Measurements from ENCODE around the gene OTOGL.

OTOGL gene

DNA sequence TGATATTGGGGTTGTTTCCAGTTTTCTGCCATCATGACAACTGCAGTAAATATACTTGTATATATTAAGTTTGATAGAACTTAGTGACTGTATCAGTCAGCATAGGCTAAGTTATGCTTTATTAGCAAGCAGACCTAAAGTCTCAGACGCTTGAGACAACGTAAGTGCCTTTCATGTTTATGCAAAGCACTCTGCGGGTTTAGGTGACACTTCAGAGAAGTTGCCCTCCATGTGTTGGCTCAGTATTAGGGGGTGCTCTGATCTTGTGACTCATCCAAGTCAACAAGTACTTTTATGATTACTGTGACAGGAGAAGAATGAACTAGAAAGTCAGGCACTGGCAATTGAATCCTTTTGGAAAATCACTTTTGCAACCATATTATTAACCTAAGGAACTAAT is 13.3 kb upstream of the OTOGL start:
- TF ChIP-seq, protein P1, sequence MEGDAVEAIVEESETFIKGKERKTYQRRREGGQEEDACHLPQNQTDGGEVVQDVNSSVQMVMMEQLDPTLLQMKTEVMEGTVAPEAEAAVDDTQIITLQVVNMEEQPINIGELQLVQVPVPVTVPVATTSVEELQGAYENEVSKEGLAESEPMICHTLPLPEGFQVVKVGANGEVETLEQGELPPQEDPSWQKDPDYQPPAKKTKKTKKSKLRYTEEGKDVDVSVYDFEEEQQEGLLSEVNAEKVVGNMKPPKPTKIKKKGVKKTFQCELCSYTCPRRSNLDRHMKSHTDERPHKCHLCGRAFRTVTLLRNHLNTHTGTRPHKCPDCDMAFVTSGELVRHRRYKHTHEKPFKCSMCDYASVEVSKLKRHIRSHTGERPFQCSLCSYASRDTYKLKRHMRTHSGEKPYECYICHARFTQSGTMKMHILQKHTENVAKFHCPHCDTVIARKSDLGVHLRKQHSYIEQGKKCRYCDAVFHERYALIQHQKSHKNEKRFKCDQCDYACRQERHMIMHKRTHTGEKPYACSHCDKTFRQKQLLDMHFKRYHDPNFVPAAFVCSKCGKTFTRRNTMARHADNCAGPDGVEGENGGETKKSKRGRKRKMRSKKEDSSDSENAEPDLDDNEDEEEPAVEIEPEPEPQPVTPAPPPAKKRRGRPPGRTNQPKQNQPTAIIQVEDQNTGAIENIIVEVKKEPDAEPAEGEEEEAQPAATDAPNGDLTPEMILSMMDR (IDR thresholded peaks at IDR 0.05; ENCODE audit: unreplicated experiment in 3 of 3), result no peak
- Mint-ChIP-seq H3K4me1 (peaks cover 4% of the 10 kb centered on the region), H3K27ac (no peak overlapping the region), H3K27me3 (ENCODE audit: low read depth) (no peaks in the 10 kb centered on the region), H3K9me3 (peaks cover 26% of the 10 kb centered on the region), H3K4me3 (no peak overlapping the region), H3K36me3 (ENCODE audit: low read depth) (peaks cover 4% of the 10 kb centered on the region)

DNA sequence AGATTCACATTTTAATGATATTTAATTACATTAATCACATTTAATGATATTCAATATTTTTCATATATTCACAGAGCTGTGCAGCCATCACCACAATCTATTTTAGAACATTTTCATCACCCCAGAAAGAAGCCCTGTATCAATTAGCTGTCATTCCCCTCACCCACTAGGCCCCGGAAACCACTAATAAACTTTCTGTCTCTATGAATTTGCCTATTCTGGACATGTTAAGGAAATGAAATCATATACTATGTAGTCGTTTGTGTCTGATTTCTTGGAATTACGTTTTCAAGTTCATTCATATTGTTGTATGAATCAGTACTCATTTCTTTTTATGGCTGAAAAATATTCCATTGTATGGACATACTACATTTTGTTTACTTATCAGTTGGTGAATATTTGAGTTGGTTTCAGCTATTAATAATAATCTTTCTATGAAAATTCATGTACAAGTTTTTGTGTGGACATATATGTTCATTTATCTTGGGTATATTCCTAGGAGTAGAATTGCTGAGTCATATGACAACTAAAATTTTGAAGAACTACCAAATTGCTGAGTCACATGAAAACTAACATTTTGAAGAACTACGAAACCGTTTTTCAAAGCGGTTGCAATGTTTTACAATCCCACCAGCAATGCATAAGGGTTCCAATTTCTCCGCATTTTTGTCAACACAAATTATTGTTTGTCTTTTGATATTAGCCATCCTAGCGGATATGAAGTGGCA is 11.7 kb upstream of the OTOGL start:
- Mint-ChIP-seq H3K4me3 (no peak overlapping the region), H3K9me3 (peaks cover 19% of the 10 kb centered on the region), H3K27ac (no peak overlapping the region), H3K27me3 (ENCODE audit: low read depth) (no peaks in the 10 kb centered on the region), H3K4me1 (peaks cover 4% of the 10 kb centered on the region), H3K36me3 (ENCODE audit: low read depth) (no peaks in the 10 kb centered on the region)
- TF ChIP-seq, protein P1 (IDR thresholded peaks at IDR 0.05; ENCODE audit: unreplicated experiment in 3 of 3), result no peak

DNA sequence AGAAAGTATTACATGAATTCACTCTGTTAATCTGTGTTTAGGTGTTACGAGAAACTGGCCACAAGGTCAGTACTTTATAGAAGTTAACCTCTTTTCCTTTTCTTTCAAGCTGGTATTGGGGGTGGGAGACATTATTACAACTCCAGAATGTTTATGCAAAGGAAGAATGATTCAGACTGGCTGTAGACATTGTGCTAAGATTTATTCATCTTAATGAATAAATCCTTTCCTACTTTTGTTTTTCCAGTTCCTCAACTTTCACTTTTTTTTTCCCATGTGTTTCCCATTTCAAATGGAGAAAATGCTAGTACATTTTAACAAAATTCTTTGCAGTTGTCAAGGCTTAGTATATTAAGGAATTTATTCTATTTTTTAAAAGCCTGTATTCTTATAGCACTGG is 1.3 kb downstream of the OTOGL start:
- TF ChIP-seq, protein P1 (IDR thresholded peaks at IDR 0.05; ENCODE audit: unreplicated experiment in 3 of 3), result no peak
- H3K27ac Mint-ChIP-seq, result peak overlapping the region; percentile 60 to 86 (median 82)
- no peaks in the 10 kb centered on the region for H3K9me3 Mint-ChIP-seq
- H3K27me3 Mint-ChIP-seq (ENCODE audit: low read depth), result no peaks in the 10 kb centered on the region
- peaks cover 7% of the 10 kb centered on the region for H3K4me1 Mint-ChIP-seq
- H3K4me3 Mint-ChIP-seq, result no peak overlapping the region
- H3K36me3 Mint-ChIP-seq (ENCODE audit: low read depth), result no peaks in the 10 kb centered on the region

DNA sequence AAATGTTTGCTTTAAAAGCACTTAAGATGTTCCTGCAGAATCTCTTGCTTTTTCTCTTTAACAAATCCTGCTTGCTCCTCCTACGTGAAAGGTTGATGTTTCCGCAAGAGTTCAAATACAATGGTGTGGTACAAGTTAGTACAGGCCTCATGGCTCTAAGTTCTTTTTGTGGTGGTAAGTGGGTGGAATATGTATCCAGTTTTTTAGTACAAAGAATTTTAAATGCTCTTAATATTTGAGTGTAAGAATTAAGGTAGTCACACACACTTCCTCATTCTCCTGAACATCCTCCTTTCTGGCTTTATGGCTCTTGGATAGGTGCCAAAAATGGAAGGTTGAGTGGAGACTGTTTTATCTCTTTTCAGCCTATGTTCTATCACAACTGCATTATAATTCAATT is 1.8 kb downstream of the OTOGL start:
- Mint-ChIP-seq H3K27me3 (ENCODE audit: low read depth) (no peaks in the 10 kb centered on the region), H3K4me1 (peaks cover 7% of the 10 kb centered on the region)

DNA sequence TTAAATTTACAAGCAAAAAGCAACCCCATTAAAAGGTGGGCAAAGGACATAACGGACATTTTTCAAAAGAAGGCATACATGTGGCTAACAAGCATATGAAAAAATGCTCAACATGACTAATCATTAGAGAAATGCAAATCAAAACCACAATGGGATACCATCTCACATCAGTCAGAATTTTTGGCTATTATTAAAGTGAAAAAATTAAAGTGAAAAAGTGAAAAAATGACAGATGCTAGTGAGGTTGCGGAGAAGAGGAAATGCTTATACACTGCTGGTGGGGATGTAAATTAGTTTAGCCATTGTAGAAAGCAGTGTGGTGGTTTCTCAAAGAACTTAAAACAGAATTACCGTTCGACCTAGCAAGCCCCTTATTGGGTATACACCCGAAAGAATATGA is 7.9 kb downstream of the OTOGL start:
- Mint-ChIP-seq H3K27me3 (ENCODE audit: low read depth) (no peaks in the 10 kb centered on the region), H3K4me1 (no peaks in the 10 kb centered on the region), H3K27ac (no peak overlapping the region), H3K36me3 (ENCODE audit: low read depth) (no peaks in the 10 kb centered on the region), H3K9me3 (peaks cover 7% of the 10 kb centered on the region), H3K4me3 (no peak overlapping the region)
- TF ChIP-seq, protein P1 (IDR thresholded peaks at IDR 0.05; ENCODE audit: unreplicated experiment in 3 of 3), result no peak

More for the DNA sequence above, 1.8 kb downstream of the OTOGL start:
- TF ChIP-seq, protein P1 (IDR thresholded peaks at IDR 0.05; ENCODE audit: unreplicated experiment in 3 of 3), result no peak
- no peak overlapping the region for H3K4me3 Mint-ChIP-seq
- H3K36me3 Mint-ChIP-seq (ENCODE audit: low read depth), result no peaks in the 10 kb centered on the region
- no peaks in the 10 kb centered on the region for H3K9me3 Mint-ChIP-seq
- H3K27ac Mint-ChIP-seq, result peak overlapping the region; percentile 82 to 86 (median 84)

DNA sequence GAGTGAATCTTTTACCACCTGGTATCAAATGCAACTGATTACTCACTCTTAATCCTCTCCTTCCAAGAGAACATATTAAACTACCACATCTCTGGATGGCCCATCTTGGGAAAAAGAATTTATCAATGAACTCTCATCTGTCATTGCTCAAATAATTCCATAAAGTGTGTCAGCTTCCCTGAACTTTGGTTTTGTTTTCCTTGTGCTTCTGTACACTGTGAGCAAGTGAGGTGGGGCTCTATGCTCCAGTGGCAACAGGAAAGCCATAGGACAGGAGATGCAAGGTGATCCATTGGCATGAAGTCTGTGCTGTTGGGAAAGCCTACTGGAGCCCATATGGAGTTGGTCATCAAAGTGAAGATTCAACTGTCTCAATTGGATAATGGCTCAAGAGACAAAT is 17.4 kb downstream of the OTOGL start:
- Mint-ChIP-seq H3K27ac (no peak overlapping the region), H3K27me3 (ENCODE audit: low read depth) (no peaks in the 10 kb centered on the region), H3K4me1 (peaks cover 22% of the 10 kb centered on the region), H3K36me3 (ENCODE audit: low read depth) (no peaks in the 10 kb centered on the region), H3K4me3 (no peak overlapping the region), H3K9me3 (peaks cover 30% of the 10 kb centered on the region)
- TF ChIP-seq, protein P1 (IDR thresholded peaks at IDR 0.05; ENCODE audit: unreplicated experiment in 3 of 3), result no peak

Data from nephron (organoid).